ENCODE data around the gene OR52I1. TPM values are rescaled to one million over a fixed set of nuclear protein-coding genes. Genes with fewer than 3 reads are reported as not detected.

OR52I1 gene
- total RNA-seq: not detected in 2 replicates
- long read RNA-seq, partial matches to known transcripts: 0 of 1 reads
- long read RNA-seq, other reads (novel, unspliced or antisense): 0 of 1 reads

- H3K27me3 Mint-ChIP-seq (ENCODE audit: low read depth): peaks cover 4% of the 10 kb centered on the region
- no peaks in the 10 kb centered on the region for H3K4me1 Mint-ChIP-seq
- no peak for TF ChIP-seq CTCF (conservative IDR thresholded peaks at IDR 0.05)
- no peak within 1 kb of the TSS for H3K27ac Mint-ChIP-seq (ENCODE audit: unreplicated experiment)
- no peak for DNase-seq (ENCODE audit: low read depth, low spot score)
- no peak within 1 kb of the TSS for H3K4me3 Mint-ChIP-seq
- H3K9me3 Mint-ChIP-seq: no peaks in the 10 kb centered on the region
- peaks cover 2% of the 10 kb centered on the region for H3K36me3 Mint-ChIP-seq (ENCODE audit: low read depth)
Measured at GRCh38 chr11:4593739-4594138, at the start of gene OR52I1. OR52I1 (plus strand) TSS chr11:4594039; CDS start chr11:4594039, 0 bp downstream.

- H3K4me1 Mint-ChIP-seq: no peaks in the 10 kb centered on the region
- no peak for DNase-seq (ENCODE audit: low read depth, low spot score)
- no peak within 1 kb of the TSS for H3K27ac Mint-ChIP-seq (ENCODE audit: unreplicated experiment)
- H3K27me3 Mint-ChIP-seq (ENCODE audit: low read depth): peaks cover 21% of the 10 kb centered on the region
- no peak for TF ChIP-seq CTCF (conservative IDR thresholded peaks at IDR 0.05)
- H3K36me3 Mint-ChIP-seq (ENCODE audit: low read depth): no peaks in the 10 kb centered on the region
- H3K9me3 Mint-ChIP-seq: no peaks in the 10 kb centered on the region
- no peak within 1 kb of the TSS for H3K4me3 Mint-ChIP-seq
Measured at GRCh38 chr11:4544891-4545290, 48.9 kb upstream of the OR52I1 start, which contains the start of gene OR52M1. OR52M1 (plus strand) TSS chr11:4545191; CDS start chr11:4545191, 0 bp downstream.

GRCh38 chr11:4546878-4547277 lies 47.0 kb upstream of the OR52I1 start:
- Mint-ChIP-seq H3K4me1 (no peaks in the 10 kb centered on the region), H3K9me3 (peaks cover 2% of the 10 kb centered on the region), H3K27ac (ENCODE audit: unreplicated experiment) (no peak overlapping the region), H3K27me3 (ENCODE audit: low read depth) (peaks cover 15% of the 10 kb centered on the region), H3K36me3 (ENCODE audit: low read depth) (no peaks in the 10 kb centered on the region), H3K4me3 (no peak overlapping the region)
- no peak for TF ChIP-seq CTCF (conservative IDR thresholded peaks at IDR 0.05)
- no peak for DNase-seq (ENCODE audit: low read depth, low spot score)

DNA sequence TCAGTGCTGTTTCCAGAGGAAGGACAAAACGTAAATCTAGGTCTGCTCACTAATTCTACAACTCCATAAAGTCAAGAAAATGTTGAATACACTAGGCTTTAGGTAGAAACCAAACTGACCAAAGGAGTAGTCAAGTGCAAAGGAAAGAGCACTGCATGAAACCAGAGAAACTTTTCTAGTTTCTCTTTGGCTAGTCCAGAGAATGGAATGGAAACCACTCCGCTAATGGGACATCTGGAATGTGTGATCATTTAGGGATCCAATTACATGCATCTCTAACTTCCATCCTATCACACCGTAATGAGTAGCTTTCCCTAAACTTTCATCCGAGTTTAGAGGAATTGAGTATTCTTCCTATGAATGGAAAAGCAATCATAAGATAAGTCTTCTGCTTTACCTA lies 46.4 kb upstream of the OR52I1 start:
- peaks cover 10% of the 10 kb centered on the region for H3K27me3 Mint-ChIP-seq (ENCODE audit: low read depth)
- no peak overlapping the region for H3K4me3 Mint-ChIP-seq
- H3K36me3 Mint-ChIP-seq (ENCODE audit: low read depth): no peaks in the 10 kb centered on the region
- peaks cover 2% of the 10 kb centered on the region for H3K9me3 Mint-ChIP-seq
- no peak overlapping the region for H3K27ac Mint-ChIP-seq (ENCODE audit: unreplicated experiment)
- DNase-seq (ENCODE audit: low read depth, low spot score): no peak
- TF ChIP-seq CTCF (conservative IDR thresholded peaks at IDR 0.05): no peak
- no peaks in the 10 kb centered on the region for H3K4me1 Mint-ChIP-seq

- Mint-ChIP-seq H3K4me3 (no peak overlapping the region), H3K36me3 (ENCODE audit: low read depth) (no peaks in the 10 kb centered on the region), H3K27ac (ENCODE audit: unreplicated experiment) (no peak overlapping the region), H3K27me3 (ENCODE audit: low read depth) (peaks cover 8% of the 10 kb centered on the region), H3K4me1 (no peaks in the 10 kb centered on the region), H3K9me3 (peaks cover 4% of the 10 kb centered on the region)
- no peak for DNase-seq (ENCODE audit: low read depth, low spot score)
- TF ChIP-seq CTCF (conservative IDR thresholded peaks at IDR 0.05): peak; percentile 35
Measured at GRCh38 chr11:4551346-4551979, 42.4 kb upstream of the OR52I1 start.
